Right lobe of liver (tissue), 6 donors: ENCODE results near the gene RNLS. TPM values are rescaled to one million over a fixed set of nuclear protein-coding genes. Genes with fewer than 3 reads are reported as not detected.
A peak's percentile ranks its signal among the peaks of the same experiment; 100 is the strongest.

ENCODE experiments used
- ATAC-seq, 4 donors: fragments of 200-7000 bp; cut with Tn5 transposase; one replicate each; pipeline ENCODE4 v1.9.1; 2020; ENCODE audit warnings: mild to moderate bottlenecking in 4 of 4, moderate library complexity in 4 of 4
- DNase-seq, 3 donors: peaks; one replicate each; pipeline ENCODE4 v3.0.0-alpha.2; 2020
- H3K27ac ChIP-seq, 3 donors: fragments of 200-600 bp; one replicate each; pipeline ENCODE4 v1.8.0; 2022
- H3K27me3 ChIP-seq, 2 donors: fragments of 200-600 bp; one replicate each; pipeline ENCODE4 v1.8.0; 2022
- H3K36me3 ChIP-seq, 4 donors: fragments of 200-600 bp; sonication (generic) in 1 of 4; one replicate each; pipeline versions ENCODE4 v1.5.1 to v1.8.0; 2017 to 2022; ENCODE audit warnings: control low read depth in 1 of 4
- H3K4me1 ChIP-seq, 4 donors: fragments of 200-600 bp; sonication (generic) in 1 of 4; one replicate each; pipeline versions ENCODE4 v1.5.1 to v1.8.0; 2017 to 2022; ENCODE audit warnings: control low read depth in 1 of 4
- H3K4me3 ChIP-seq, 3 donors: fragments of 200-600 bp; one replicate each; pipeline ENCODE4 v1.8.0; 2022
- H3K9me3 ChIP-seq, 4 donors: fragments of 200-600 bp; sonication (generic) in 1 of 4; one replicate each; pipeline versions ENCODE4 v1.5.1 to v1.8.0; 2017 to 2022; ENCODE audit warnings: control low read depth in 1 of 4
- POLR2A ChIP-seq: fragments of 450-650 bp; IDR thresholded peaks from one replicate; pipeline ENCODE4 v1.6.1; 2017; ENCODE audit warnings: antibody characterized with exemption, mild to moderate bottlenecking
- WGBS: methylation state at CpG from one replicate; pipeline ENCODE4 v1.1.6; 2018; ENCODE audit warnings: low coverage, low lambda C conversion rate; ENCODE audit not compliant: insufficient coverage; ENCODE audit errors: missing lambda C conversion rate; 5-methylcytosine and 5-hydroxymethylcytosine counted together
- intact Hi-C, 2 donors: fragments of 100-400 bp; cut with DNase I; formaldehyde crosslinking; loops; one replicate each; pipeline versions ENCODE4 v1.11.2 to v1.14.1; 2022
- total RNA-seq, 6 experiments: library from RNA; depleted of rRNA in 2 of 6; stranded (reverse); fragments of >200 nt in 2 of 6; fragmentation: NEBNext Ultra II Directional in 3 of 6; extraction: Animal tissue kit (Norgen Biotek cat#: 25700) in 3 of 6; gene quantifications; one replicate each; pipeline versions ENCODE4 v1.1.0 to v1.2.4, GENCODE V29; 2016 to 2023
- TF ChIP-seq, protein P1 (sequence below), 4 donors: fragments of 200-600 bp in 3 of 4; fragments of 450-650 bp in 1 of 4; IDR thresholded peaks; one replicate each; pipeline versions ENCODE4 v1.5.1 to v1.8.0; 2016 to 2022; ENCODE audit warnings: antibody characterized with exemption in 4 of 4, mild to moderate bottlenecking in 2 of 4
- donor health status: DM: no; HTN: yes; CAD: no.
- donor health status: DM: no; HTN: no; CAD: no.
- donor health status: DM: no; HTN: no; CAD: no.
- donor health status: DM: no; HTN: yes; CAD: no.
- donor health status: DM: no; HTN: yes; CAD: no.

RNLS gene
- total RNA-seq, 6 experiments from 2014 or later = 5.9 to 10.5 (median 7.3) TPM

DNA sequence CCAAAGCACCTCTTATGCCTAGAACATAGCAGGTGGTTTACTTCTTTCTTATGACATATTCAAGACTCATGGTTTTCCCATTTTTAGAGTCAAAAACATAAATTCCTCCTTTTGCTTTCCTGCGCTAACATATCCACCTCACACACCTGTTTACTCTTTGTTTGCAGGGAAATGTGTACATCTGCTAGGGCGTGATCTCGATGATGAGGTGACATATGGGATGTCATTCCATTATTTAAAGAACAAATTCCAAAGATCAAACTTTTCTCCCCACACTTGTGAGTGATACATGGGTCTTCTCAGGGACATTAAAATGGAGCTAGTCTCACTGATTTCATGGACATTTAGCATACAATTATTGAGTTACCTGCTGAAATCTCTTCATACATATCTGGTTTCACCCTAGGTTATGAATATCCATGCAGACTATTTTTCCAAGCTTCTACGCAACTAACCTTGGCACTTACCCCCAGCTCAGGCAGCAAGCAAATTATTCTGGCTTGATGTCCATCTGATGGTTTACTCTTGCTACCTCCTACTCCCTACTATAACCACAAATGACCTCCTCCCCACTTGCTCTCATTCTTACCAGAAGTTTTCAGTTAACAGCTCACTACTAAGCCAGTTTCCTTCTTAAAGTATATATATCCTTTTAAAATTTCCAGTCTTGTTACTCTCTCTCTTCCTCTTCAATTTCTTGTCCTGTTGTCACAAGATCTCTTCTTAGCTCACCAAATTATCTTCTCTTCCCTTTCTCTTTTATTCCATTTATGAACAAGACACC is 208.5 kb downstream of the RNLS start:
- H3K4me3 ChIP-seq = no peak overlapping the region
- intact Hi-C loops = no loop called here
- H3K27ac ChIP-seq = no peak overlapping the region
- TF ChIP-seq, protein P1, sequence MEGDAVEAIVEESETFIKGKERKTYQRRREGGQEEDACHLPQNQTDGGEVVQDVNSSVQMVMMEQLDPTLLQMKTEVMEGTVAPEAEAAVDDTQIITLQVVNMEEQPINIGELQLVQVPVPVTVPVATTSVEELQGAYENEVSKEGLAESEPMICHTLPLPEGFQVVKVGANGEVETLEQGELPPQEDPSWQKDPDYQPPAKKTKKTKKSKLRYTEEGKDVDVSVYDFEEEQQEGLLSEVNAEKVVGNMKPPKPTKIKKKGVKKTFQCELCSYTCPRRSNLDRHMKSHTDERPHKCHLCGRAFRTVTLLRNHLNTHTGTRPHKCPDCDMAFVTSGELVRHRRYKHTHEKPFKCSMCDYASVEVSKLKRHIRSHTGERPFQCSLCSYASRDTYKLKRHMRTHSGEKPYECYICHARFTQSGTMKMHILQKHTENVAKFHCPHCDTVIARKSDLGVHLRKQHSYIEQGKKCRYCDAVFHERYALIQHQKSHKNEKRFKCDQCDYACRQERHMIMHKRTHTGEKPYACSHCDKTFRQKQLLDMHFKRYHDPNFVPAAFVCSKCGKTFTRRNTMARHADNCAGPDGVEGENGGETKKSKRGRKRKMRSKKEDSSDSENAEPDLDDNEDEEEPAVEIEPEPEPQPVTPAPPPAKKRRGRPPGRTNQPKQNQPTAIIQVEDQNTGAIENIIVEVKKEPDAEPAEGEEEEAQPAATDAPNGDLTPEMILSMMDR (IDR thresholded peaks at IDR 0.05) = no peak
- no peak for TF ChIP-seq POLR2A
- 84% methylated on average over 4 of the region's 4 CpGs for WGBS
- peaks cover 0 to 9% (median 4%) of the 10 kb centered on the region in 4 donors for H3K4me1 ChIP-seq
- DNase-seq = no peak
- H3K27me3 ChIP-seq = no peaks in the 10 kb centered on the region
- ATAC-seq = no peak
- no peaks in the 10 kb centered on the region for H3K36me3 ChIP-seq
- H3K9me3 ChIP-seq = no peaks in the 10 kb centered on the region

DNA sequence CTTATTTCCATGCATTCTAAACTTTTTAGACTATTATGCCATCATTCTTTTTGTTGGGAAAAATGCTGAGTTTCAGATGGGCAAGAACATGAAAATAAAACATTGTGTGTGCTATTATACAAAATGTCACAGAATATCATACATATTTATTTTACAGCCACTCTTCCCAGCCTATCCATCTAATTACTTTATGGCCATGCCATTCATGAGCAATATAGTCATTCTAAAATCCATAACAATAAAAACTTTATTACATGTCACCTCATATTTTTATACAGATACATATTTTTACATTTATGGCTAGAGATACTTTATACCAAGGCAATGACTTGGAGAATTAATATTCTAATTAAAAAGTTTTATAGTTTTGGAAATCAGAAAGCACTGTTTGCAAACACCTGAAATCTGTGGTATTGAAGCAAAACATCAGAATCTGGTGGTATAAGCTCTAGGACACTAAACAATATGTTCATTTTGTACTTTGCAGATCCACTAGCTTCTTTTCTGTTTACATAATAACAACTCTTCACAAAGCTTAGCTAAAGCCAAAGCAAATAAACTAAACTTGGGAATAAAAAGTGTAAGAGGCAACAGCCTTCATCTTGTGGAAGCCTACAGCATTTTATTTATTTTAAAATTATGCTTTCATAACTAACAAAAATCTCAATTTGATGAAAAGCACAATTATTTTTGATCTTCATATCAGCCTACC is 210.1 kb downstream of the RNLS start:
- Histone ChIP-seq H3K4me1 (peaks cover 0 to 9% (median 4%) of the 10 kb centered on the region in 4 donors), H3K36me3 (no peaks in the 10 kb centered on the region), H3K27ac (no peak overlapping the region), H3K4me3 (no peak overlapping the region), H3K9me3 (no peaks in the 10 kb centered on the region), H3K27me3 (no peaks in the 10 kb centered on the region)
- no peak for TF ChIP-seq POLR2A
- TF ChIP-seq, protein P1 (IDR thresholded peaks at IDR 0.05) = no peak
- intact Hi-C loops = no loop called here
- no peak for DNase-seq
- peak in 3 of 4 donors; percentile 24 to 71 (median 40) for ATAC-seq

DNA sequence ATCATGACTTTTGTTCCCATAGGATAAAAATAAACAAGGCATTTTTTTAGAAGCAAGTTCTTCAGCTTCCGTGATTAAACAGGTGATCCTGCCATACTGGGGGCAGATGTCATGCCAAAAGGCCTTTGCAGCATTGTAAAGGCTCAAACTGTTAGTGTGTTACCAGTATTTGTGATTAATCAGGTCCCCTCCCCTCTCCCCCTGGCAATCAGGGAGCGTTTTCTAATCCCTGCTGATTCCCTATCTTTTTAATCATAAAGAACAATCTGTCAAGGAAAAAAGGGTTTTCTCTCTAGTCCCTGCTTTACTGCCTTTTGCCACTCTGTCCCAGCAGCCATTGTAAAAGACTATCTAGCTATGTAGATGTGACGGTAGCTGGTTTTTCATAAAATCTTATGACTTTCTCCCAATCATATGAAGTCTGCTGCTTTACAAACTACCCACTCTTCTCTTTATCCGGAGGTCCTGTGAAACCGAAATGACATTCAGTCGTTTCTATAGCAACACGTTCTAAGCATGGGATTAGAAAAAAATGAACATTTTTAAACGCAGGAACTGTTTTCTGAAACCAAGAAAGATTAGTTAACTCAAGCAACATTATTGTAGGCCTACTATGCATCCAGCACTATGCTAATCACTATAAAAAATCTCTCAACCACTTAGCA is 210.9 kb downstream of the RNLS start:
- Histone ChIP-seq H3K27me3 (no peaks in the 10 kb centered on the region), H3K9me3 (no peaks in the 10 kb centered on the region), H3K36me3 (no peaks in the 10 kb centered on the region), H3K27ac (no peak overlapping the region), H3K4me1 (peaks cover 0 to 9% (median 4%) of the 10 kb centered on the region in 4 donors), H3K4me3 (no peak overlapping the region)
- intact Hi-C loops = no loop called here
- no peak for TF ChIP-seq POLR2A
- TF ChIP-seq, protein P1 (IDR thresholded peaks at IDR 0.05) = no peak
- 83% methylated on average over 8 of the region's 8 CpGs for WGBS
- ATAC-seq = no peak
- DNase-seq = no peak

DNA sequence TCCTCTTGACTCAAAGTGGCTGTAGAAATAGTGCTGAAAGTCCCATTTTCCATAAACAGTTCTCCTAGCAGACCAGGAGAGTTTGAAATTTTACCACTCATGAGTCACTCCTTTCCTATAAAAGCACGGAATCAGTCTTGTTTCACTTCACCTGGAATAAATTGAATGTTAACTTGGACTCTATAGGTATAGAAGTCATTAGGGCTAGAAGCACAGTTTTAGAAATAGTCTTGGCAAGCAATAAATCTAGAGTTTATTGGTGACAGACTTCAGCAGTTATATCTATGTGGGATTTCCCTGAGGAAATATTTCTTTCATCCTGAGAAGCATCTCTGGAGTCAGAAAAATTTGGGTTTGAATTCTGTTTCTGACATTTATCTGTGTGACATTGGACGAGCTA is 212.4 kb downstream of the RNLS start:
- Histone ChIP-seq H3K27ac (no peak overlapping the region), H3K4me3 (no peak overlapping the region), H3K4me1 (peaks cover 0 to 9% (median 4%) of the 10 kb centered on the region in 4 donors), H3K36me3 (no peaks in the 10 kb centered on the region), H3K9me3 (no peaks in the 10 kb centered on the region), H3K27me3 (no peaks in the 10 kb centered on the region)
- TF ChIP-seq, protein P1 (IDR thresholded peaks at IDR 0.05) = no peak
- no peak for TF ChIP-seq POLR2A
- DNase-seq = no peak
- WGBS = 95% methylated on average over 2 of the region's 2 CpGs
- no peak for ATAC-seq
- intact Hi-C loops = no loop called here
